OCI-M1 (cell line): ENCODE results near the gene DNAAF9.
"Not testable (repeated sequence)": the region's sequence is repeated elsewhere in the genome, so short reads cannot be mapped to it uniquely, and the experiment has no call there.

Experiments used
- DNase-seq: peaks from one replicate; lab custom pipeline; 2025; lab: John Stamatoyannopoulos, UW

Gene DNAAF9

DNA sequence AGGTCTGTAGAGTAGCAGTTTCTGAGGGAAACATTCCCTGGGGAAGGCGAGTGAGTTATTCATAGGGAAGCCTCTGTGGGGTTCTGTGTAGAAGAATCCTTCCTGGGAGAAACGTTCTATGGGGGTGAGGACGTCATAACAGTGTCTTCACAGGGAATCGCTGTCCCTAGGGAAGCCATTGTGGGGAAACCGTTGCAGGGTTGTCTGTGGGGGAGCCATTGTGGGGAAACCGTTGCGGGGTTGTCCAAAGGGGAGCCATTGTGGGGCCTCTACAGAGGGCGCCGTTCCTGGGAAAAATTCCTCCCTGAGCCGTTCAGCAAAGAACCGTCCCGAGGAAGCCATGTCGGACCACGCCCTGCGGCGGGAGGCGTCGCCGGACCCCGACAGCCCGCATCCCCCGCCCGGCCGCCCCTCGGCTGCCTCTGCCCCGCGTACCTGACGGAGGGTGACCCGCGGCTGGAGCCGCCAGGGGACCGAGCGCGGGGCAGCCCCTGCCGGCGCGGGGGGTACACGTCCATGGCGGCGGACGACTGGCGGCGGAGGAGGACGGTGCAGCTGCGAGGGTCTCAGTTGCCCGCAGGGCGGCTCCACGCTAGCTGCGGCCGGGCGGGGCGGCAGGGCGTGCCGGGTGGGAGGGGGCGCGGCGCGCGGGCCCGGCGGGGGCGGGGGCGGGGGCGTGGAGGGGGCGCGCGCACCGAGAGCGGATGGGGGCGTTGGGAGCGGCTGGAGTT is at the start of gene DNAAF9:
TSS of gene DNAAF9 (minus strand) at position 630 of the 731 bp plus-strand sequence. CDS start at position 518, 112 bp downstream.
- peak; percentile 75 for DNase-seq

DNA sequence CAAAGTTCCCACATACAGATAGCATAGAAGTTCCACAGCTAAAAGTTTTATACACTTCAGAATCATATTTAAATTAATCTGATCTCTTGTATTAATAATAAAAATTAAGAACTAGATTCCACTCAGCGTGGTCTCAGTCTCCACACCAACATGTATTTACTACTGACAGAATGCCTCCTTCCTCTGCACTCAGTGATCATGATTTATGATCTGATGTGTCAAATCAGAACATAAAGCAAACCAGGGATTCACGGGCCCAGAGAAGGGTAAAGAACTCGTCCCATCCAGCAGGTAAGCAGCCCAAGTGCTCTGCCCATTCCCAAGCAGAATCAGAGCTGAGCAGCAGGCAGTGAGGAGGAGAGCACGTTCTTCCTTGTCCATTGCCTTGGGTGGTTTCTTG is 49.2 kb upstream of the DNAAF9 start:
- DNase-seq: no peak

DNA sequence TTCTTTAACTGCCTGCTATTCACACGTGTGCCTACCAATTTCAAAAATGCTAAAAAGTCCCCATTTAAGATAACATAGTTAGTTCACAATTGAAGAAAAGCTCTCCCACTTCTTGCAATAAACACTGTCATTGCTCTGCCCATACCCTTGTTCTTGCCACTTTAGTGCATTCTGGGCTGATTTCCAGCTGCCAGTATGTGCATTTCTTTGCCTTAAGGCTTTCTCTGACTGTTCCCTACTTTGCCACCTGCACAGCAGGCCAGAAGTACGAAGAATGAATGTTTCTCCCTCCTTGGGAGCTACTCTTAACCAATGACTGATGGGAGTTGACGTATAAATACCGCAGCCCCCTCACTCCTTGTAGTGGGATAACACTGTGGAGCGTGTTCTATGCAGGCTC is 47.4 kb upstream of the DNAAF9 start:
- DNase-seq: no peak

DNA sequence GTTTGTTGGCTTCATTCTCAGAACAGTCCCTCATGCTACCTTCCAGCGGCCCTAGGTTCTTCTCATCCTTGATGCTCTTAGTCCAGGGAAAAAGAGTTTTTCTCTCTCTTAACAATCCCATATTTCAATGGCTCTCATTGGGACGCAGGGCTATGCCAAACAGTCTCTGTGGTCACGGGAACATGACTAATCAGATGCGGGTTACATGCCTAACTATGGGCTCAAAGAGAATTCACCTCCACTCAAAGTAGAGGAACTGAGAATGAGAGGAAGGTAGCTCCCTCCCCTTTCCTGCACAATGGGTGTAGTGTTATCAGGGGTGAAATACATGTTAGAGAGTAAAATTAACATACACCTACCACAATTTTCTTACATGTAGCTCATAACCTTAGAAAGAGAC is 45.2 kb upstream of the DNAAF9 start:
- DNase-seq: peak; percentile 21

DNA sequence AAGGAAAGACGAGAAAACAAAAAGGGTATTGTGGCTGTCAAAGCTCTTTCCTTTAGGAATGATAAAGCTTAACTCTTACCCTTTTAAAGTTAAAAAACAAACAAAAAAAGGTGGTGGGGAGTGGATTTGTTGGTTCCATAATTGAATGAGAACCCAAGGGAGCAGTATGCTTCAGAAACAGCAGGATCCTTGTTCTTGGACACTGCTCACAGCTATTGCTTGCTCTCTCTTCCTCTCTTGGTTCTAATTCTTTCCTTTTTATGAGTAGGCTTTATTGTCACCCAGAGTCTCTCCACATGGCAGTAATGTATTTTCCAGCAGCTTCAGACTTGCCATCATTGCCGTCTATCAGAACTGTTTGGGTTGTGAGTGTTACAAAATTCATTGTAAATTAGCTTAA is 44.7 kb upstream of the DNAAF9 start:
- no peak for DNase-seq

DNA sequence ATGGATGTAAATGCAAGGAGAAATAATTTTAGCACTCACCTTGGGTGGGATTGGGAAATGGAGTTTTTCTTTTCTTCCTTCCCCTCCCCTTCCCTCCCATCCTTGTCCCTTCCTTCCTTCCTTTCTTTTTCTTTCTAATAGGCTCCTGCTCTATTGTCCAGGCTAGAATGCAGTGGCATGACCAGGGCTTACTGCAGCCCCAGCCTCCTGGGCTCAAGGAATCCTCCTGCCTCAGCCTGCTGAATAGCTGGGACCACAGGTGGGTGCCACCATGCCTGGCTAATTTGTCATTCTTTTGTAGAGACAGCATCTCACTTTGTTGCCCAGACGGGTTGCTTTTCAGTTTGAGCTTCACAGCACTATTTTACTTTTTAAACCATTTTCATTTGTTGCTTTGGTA is 41.9 kb upstream of the DNAAF9 start:
- no peak for DNase-seq

DNA sequence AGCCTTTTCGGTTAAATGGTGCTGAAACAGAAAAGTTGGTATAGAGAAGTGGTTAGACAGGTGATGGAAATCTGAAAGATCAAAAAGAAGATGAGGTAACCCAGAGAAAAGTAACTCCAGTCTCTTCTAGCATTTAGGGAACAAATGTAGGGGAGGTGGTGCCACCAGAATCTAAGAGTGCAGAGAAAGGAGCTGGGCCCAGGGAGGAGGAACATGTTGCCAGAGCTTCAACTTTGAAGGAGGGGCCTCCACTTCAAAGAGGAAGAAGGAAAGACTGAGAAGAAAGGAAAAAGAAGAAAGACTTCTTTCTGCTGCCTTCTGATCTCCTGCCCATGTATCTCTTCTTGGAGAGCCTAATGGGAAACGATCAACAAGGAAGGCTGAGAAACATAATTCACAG is 39.9 kb upstream of the DNAAF9 start:
- peak; percentile 69 for DNase-seq

DNA sequence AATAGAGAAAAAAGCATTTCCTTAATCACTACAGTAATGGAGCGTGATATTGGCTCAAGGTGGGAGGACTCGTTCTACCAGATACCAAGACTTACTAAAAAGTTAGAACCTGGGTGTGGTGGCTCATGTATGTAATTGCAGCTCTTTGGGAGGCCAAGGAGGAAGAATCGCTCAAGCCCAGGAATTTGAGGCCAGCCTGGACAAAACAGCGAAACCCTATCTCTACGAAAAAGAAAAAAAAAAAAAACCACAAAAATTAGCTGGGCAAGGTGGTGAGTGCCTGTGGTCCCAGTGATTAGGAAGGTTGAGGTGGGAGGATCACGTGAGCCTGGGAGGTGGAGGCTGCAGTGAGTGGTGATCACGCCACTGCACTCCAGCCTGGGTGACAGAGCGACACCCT is 39.3 kb upstream of the DNAAF9 start:
- DNase-seq: peak; percentile 91

DNA sequence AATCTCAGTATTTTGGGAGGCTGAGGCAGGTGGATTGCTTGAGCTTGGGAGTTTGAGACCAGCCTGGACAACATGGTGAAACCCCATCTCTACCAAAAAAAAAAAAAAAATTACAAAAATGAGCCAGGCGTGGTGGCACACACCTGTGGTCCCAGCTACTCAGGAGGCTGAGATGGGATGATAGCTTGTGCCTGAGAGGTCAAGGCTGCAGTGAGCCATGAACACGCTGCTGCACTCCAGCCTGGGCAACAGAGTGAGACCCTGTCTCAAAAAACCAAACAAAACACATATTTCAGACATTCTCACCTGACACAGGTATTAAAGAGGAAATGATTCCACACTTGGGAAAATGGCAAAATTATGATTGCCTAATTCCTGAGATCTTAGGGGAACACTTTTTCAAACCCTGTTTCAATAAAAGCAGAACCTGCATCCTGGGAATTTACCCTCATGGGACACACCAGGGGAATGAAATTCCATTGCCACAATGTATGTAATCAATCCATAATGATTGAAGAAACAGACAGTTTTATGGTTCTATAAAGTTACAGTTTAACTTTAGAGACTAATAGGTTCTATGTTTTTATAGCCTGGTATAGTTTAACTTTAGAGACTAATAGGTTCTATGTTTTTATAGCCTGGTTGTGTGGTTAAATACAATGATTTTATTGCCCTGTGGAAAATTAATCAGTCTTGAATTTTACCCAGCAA is 29.6 kb upstream of the DNAAF9 start:
- DNase-seq: no peak

DNA sequence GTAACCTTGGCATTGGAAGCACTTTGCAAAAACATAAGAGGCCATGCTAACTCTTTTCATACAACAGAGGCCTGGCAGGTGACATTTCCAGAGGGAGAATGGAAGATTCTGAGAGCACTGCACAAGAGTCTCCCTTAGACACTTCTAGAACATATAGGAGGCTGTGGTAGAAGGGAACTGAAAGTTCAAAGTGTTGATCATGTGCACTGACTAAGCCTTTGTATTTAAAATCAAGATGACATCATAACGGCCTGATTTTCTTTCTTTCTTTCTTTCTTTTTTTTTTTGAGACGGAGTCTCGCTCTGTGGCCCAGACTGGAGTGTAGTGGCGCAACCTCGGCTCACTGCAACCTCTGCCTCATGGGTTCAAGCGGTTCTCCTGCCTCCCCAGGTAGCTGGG is 26.8 kb upstream of the DNAAF9 start:
- DNase-seq: no peak

DNA sequence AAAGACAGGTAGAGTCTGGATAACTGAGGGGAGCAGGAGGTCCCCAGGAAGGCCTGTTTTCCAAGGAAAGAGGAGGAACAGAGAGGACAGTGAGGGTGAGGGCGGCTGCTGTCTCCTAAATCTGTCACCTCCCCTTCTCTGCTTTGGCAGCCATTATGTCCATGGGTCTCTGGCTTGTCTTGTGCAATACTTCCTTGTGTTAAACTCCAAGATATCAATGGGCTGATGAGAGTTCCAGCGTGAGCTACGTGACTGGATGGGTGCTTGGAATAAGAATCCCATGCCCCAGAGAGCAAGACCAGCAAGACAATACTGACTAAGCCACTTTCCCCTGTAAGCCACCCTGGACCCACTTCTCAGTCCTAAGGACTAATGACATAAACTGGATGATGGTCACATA is 26.3 kb upstream of the DNAAF9 start:
- DNase-seq: no peak

DNA sequence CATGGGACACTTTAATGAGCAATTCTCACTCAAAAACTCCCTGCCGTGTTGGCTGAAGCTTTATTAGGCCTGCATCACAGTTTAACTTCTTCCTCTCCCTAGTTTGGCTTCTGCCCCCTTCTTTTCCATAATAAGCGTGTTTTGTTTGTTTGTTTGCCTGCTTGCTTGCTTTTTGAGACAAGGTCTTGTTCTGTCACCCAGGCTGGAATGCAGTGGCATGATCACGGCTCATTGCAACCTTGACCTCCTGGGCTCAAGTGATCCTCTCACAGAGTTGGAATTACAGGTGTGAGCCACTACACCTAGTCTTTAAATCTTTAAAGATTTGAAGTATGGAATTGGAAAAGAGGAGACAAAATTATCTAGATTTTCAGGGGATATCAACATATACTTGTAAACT is 25.4 kb upstream of the DNAAF9 start:
- no peak for DNase-seq

DNA sequence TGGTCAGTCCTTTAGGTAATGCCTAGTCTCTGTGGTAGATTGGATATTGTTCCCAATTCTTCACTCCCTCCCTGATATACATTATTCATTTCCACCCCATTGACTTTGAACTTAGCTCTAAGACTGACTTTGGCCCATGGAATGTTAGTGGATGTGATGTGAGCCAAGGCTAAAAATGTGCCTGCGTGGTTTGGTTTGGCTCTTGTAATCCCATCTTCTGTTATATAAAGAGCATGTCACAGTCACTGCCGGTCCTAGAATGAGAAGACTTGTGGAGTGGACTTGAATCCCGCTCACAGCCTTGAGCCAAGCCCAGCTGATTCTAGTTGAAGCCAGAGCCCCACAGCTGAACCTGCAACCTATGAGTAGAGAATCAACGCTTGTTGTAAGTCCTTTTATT is 23.6 kb upstream of the DNAAF9 start:
- DNase-seq: no peak

DNA sequence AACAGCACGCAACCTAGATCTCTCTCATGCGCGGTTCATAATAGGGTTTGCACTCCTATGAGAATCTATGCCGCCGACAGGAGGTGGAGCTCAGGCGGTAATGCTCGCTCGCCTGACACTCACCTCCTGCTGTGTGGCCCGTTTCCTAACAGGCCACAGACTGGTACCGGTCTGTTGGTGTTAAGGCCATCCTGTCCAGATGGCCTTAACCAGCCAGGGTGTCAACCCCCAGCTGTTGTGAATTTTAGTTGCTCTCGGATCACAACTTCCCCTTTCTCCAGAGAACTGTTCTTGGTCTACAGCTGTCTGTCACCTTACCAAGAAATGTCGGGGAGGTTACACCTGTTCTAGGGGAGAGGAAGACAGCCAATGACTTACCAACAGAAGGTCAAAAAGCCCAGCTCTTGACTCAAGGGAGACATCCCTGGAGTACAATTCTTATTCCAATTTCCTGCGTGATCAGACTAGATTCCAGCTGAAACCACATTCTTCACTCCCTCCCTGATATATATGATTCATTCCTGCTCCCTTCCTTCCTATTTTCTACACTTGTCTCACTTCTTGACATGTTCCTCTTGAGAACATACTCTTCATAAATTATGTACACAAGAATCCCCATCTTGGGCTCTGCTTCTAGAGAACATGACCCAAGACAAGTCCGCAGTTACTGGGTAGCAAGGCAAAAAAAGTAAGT is 23.1 kb upstream of the DNAAF9 start:
- peak; percentile 26 for DNase-seq

DNA sequence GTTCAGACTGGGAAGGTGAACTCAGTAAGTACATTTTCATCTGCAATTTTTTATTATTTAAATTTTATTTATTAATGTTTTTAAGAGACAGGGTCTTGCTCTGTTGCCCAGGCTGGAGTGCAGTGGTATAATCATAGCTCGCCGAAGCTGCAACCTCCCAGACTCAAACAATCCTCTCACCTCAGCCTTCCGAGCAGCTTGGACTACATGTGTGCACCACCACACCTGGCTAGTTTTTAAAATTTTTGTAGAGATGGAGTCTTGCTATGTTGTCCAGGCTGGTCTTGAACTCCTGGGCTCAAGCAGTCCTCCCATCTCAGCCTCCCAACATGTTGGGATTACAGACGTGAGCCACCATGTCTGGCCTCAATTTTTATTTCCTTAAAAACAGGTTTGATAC is 19.3 kb upstream of the DNAAF9 start:
- DNase-seq: not testable (repeated sequence)

DNA sequence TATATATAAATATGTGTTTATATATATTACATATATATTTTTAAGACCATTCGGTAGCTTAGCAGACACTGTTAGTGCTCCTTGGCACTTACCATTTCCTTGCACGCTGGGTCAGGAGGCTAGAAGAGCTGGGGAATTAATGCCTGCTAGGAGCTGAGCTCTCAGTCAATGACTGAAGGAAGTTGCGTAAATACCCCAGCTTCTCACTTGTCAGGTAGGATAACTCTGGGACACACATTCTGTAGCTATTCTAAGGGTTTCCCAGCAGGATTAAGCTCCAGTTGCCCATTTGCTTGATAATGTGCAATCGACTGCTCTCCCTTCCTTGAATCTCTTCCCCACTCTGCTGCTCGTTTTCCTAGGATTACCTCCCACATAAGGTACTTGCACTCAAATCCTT is 15.7 kb upstream of the DNAAF9 start:
- DNase-seq: no peak

DNA sequence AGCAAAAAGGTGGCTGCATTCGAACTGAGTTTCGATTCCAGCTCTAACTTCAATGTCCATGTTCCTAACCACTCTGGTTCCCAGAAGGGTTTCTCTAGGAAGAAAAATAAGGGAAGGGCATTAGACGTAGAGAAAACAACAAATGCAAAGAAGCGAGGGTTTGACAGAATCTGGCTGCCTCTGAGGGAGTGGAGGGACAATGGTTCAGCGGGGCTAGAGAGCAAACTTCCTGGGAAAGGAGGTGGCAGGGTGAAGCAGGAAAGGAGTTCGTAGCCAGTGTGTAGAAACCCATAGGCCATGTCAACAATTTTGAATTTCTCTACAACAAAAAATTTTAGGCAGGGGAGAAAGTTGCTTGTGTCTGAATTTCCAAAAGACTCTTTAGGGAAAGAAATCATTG is 14.5 kb upstream of the DNAAF9 start:
- no peak for DNase-seq

DNA sequence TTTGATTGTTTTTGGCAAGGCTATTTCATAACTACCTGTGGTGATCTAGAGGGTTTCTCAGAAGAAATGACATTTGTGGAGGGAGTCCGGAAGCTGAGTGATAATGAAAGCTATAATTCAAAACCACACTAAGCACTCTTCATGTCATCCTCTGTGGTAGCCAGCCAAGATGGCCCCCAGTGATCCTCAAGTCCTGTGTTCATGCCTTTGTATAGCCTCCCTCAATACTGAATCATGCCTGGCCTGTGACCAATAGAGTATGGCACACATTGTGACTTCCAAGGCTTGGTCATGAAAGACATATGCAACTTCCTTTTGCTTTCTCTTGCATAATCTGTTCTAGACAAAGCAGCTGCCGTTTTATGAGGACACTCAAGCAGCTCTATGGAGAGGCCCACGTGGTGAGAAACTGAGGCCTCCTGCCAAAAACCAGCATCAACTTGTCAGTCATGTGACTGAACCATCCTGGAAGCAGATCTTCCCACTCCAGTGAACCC is 12.8 kb upstream of the DNAAF9 start:
- peak; percentile 49 for DNase-seq

DNA sequence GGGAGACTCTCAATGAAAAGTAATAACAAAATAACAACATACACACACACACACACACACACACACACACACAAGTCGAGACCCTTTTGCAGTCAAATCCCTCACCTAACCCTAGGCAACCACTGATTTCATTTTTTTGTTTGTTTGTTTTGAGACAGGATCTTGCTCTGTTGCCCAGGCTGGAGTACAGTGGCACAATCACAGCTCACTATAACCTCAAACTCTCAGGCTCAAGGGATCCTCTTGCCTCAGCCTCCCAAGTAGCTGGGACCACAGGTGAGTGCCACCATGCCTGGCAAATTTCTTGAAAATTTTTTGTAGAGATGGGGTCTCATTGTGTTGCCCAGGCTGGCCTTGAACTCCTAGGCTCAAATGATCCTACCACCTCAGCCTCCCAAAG is 10.7 kb upstream of the DNAAF9 start:
- DNase-seq: not testable (repeated sequence)

DNA sequence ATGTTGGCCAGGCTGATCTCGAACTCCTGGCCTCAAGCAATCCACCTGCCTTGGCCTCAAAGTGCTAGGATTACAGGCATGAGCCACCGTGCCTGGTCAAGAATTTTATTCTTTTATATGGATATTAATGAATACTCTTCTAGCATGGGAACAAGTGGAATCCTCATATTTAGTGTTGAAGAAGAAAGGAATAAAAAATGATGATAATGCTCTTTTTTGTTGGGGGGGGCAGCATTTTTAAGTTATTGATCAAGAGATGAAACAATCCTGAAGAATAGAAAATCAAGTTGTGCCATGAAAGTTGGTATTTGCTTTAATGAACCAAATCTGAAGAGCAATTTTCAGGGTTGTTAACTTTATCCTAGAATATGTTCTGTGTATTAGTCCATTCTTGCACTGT is 6.7 kb upstream of the DNAAF9 start:
- no peak for DNase-seq

DNA sequence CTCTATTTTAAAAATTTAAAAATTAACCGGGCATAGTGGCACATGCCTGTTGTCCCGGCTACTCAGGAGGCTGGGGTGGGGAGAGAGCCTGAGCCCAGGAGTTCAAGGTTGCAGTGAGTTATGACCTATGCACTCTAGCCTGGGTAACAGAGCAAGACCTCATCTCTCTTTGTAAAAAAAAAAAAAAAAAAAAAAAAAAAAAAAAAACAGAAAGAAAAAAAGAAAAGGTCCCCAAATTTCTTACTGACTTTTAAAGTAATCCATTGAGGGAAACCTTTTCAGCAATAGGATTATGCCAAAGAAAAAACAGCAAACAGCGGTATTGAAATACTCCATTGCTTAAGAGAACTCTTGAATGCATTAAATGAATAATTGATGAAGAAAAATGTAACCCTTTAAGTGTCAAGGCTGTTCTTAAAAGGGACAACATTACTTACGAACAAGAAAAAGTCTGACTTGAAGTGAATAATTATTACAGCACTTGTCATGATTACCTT is 6.0 kb upstream of the DNAAF9 start:
- no peak for DNase-seq

DNA sequence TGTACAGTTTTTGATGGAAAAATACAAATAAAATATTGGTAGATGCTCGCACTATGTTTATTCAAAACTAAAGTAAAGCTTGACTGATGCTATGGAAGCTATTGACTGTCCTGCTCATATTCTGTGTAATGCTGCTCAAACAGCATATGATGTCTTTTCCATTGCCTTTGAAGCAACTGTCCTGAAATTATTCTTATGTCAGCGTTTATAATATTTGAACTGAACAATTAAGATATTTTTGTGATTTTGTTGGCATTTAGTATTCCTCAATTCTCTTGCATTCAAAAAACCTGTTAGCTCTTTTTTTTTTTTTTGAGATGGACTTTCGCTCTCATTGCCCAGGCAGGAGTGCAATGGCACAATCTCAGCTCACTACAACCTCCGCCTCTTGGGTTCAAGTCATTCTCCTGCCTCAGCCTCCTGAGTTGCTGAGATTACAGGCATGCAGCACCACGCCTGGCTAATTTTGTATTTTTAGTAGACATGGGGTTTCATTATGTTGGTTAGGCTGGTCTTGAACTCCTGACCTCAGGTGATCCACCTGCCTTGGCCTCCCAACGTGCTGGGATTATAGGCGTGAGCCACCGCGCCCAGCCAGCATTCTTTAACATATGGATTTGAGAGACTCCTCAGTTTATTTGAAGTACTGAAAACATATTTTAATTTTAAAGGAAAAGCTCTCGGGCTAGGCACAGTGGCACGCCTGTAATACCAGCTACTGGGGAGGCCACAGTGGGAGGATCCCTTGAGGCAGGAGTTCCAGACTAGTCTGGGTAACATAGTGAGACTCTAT is 5.3 kb upstream of the DNAAF9 start:
- no peak for DNase-seq
